ENCODE results near the gene MMP2. TPM values are rescaled to one million over a fixed set of nuclear protein-coding genes. Genes with fewer than 3 reads are reported as not detected.
A peak's percentile ranks its signal among the peaks of the same experiment; 100 is the strongest.

The MMP2 gene
- total and polyA plus RNA-seq, 9 donors = 102 to 629 (median 300) TPM

DNA sequence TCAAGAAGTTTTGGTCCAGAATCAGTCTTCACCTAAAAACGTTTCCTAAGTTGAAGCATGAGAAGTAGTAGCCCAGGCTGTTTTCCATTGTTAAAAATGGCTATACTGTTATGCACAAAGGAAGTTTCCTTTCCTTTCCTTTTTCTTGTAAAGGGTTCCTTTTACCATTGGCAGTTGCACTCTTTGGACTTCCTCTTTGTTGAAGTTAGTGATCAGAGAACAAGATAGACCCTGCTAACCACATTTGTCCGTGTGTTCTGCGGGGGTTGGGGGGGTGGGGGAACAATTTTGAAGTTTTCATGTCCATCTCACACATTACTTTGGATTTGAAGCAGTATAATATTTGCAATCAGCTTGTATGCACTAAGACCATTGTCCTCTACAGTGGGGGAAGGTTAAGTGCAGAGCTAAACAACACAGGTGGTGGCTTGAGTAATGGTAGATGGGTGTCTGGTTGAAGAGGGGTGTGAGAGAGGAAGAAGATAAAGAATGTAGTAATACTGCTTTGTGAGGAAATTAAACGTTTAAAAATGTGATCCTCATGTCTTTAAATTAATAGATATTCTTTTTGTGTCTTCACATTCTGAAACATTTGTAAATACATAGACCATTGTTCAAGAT, 31.3 kb downstream of the MMP2 start:
- Histone ChIP-seq H3K9me3 (no peaks in the 10 kb centered on the region), H3K27ac (no peak overlapping the region), H3K4me1 (ENCODE audit: insufficient read depth) (peaks cover 1% of the 10 kb centered on the region), H3K4me3 (peak overlapping the region; percentile 68), H3K36me3 (no peaks in the 10 kb centered on the region), H3K27me3 (no peaks in the 10 kb centered on the region)
- TF ChIP-seq, protein P1, sequence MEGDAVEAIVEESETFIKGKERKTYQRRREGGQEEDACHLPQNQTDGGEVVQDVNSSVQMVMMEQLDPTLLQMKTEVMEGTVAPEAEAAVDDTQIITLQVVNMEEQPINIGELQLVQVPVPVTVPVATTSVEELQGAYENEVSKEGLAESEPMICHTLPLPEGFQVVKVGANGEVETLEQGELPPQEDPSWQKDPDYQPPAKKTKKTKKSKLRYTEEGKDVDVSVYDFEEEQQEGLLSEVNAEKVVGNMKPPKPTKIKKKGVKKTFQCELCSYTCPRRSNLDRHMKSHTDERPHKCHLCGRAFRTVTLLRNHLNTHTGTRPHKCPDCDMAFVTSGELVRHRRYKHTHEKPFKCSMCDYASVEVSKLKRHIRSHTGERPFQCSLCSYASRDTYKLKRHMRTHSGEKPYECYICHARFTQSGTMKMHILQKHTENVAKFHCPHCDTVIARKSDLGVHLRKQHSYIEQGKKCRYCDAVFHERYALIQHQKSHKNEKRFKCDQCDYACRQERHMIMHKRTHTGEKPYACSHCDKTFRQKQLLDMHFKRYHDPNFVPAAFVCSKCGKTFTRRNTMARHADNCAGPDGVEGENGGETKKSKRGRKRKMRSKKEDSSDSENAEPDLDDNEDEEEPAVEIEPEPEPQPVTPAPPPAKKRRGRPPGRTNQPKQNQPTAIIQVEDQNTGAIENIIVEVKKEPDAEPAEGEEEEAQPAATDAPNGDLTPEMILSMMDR (IDR thresholded peaks at IDR 0.05) = no peak
- TF ChIP-seq EP300 (IDR thresholded peaks at IDR 0.05) (no peak), POLR2A (IDR thresholded peaks at IDR 0.05) (no peak)
- DNase-seq = no peak
- intact Hi-C loops (cut with DNase I) = no loop called here
- WGBS, 3 donors = 57 to 71% (median 64%) methylated on average over 4 of the region's 4 CpGs

DNA sequence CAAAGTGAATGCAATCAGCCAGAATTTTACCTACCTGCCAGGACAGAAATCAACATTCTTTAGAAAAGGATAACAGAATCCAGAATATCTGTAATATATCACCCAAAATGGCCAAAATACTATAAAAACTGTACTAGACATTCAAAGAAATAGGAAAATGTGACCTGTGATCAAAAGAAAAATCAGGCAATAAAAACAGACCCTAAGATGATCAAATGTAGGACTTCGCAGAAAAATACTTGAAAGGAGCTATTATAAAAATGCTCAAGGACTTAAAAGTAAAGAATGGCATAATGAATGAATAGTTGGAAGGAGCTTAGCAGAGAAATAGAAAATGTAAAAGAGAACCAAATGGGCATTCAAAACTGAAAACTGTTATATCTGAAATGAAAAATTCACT, 33.9 kb downstream of the MMP2 start:
- 95 to 99% (median 98%) methylated on average over 1 of the region's 1 CpG for WGBS, 3 donors
- H3K36me3 ChIP-seq = no peaks in the 10 kb centered on the region
- peaks cover 1% of the 10 kb centered on the region for H3K4me1 ChIP-seq (ENCODE audit: insufficient read depth)
- no peaks in the 10 kb centered on the region for H3K27me3 ChIP-seq
- TF ChIP-seq, protein P1 (IDR thresholded peaks at IDR 0.05) = no peak
- TF ChIP-seq EP300 (IDR thresholded peaks at IDR 0.05) = no peak
- no peak for TF ChIP-seq POLR2A (IDR thresholded peaks at IDR 0.05)
- no peaks in the 10 kb centered on the region for H3K9me3 ChIP-seq
- H3K27ac ChIP-seq = no peak overlapping the region
- DNase-seq = no peak
- intact Hi-C loops (cut with DNase I) = no loop called here
- no peak overlapping the region for H3K4me3 ChIP-seq

DNA sequence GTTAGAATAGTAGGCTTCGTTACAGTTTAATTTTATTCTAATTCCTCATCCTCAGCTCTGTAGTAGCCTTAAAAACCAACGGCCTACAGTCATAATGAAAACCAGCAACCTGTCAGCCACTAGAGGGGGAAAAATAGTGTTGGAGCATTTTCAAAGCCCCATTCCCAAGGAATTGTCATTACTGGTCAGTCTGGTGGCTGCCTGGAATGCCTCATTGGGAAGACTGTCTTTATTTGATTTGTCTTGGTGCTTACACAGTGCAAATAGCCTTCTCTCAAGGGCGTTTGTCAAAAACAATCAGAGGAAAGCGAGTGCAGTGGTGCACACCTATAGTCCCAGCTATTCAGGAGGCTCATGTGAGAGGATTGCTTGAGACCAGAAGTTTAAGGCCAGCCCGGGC, 34.6 kb downstream of the MMP2 start:
- Histone ChIP-seq H3K36me3 (no peaks in the 10 kb centered on the region), H3K27ac (no peak overlapping the region), H3K4me1 (ENCODE audit: insufficient read depth) (peaks cover 1% of the 10 kb centered on the region), H3K27me3 (no peaks in the 10 kb centered on the region), H3K4me3 (no peak overlapping the region), H3K9me3 (no peaks in the 10 kb centered on the region)
- intact Hi-C loops (cut with DNase I) = no loop called here
- WGBS, 3 donors = 95 to 97% (median 96%) methylated on average over 5 of the region's 5 CpGs
- TF ChIP-seq, protein P1 (IDR thresholded peaks at IDR 0.05) = no peak
- TF ChIP-seq EP300 (IDR thresholded peaks at IDR 0.05) (no peak), POLR2A (IDR thresholded peaks at IDR 0.05) (no peak)
- DNase-seq = no peak

DNA sequence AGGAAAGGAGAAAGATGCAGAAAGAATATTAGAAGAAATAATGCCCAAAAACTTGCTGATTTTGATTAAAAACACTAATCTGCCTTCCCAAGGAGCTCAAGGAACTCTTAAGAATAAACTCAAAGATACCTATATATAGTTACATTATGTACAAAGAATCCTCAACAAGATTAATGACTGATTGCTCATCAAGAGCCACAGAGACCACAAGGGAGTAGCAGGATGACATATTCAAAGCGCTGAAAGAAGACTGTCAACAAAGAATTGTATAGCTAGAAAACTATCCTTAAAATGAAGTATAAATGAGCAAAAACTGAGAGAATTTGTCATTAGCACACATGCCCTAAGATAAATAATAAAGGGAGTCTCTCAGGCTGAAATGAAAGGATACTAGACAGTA, 36.1 kb downstream of the MMP2 start:
- TF ChIP-seq EP300 (IDR thresholded peaks at IDR 0.05) (no peak), POLR2A (IDR thresholded peaks at IDR 0.05) (no peak)
- TF ChIP-seq, protein P1 (IDR thresholded peaks at IDR 0.05) = no peak
- Histone ChIP-seq H3K4me1 (ENCODE audit: insufficient read depth) (no peaks in the 10 kb centered on the region), H3K27me3 (no peaks in the 10 kb centered on the region), H3K9me3 (no peaks in the 10 kb centered on the region), H3K36me3 (no peaks in the 10 kb centered on the region), H3K4me3 (no peak overlapping the region), H3K27ac (no peak overlapping the region)
- WGBS, 3 donors = 95 to 100% (median 99%) methylated on average over 1 of the region's 1 CpG
- intact Hi-C loops (cut with DNase I) = no loop called here
- no peak for DNase-seq

Data from ovary (tissue), 9 donors.